ENCODE measurements around the gene MMP15.

The MMP15 gene

DNA sequence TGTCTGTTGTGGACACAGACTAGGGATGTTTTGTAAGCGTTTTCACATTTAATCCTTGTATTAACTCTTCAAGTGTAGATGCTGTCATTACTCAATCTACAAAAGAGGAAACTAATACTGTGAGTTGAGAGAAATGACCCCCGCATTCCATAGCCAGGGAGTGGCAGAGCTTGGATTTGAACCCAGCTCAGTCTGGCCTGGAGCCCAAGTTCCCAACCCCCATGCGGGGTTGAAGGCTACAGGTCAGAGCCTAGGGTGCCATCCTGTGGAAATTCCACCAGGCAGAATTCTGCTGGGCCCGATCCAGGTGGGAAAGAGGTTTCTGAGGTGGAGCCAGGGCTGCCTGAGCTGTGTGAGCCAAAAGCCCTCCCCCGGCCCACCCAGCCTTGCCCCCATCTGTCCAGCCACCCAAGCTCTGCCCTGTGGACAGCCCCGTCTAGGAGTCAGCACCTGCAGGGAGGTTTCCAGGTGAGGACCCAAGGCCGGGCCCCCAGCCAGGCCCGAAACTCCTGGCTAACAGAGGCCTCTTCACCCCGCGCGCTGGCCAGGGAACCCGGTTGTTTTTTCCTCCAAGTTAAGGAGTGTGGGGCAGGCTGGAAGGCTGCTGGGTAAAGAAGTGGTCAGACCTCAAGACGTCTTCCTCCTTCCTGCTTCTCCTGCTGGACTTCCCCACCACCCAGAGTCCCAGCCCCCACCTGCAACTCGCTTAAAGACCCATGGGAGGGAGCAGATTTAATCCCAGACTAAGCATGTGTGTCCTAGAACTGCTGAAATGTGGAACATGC, 5.7 kb downstream of the MMP15 start:
- H3K36me3 ChIP-seq (ENCODE audit: control insufficient read depth in 1 of 2, insufficient read depth in 2 of 2, low read length in 2 of 2) = no peaks in the 10 kb centered on the region
- H3K27ac ChIP-seq (ENCODE audit: low read length) = no peak overlapping the region
- no peaks in the 10 kb centered on the region for H3K9me3 ChIP-seq (ENCODE audit: control insufficient read depth in 1 of 2, low read length in 2 of 2)
- H3K27me3 ChIP-seq (ENCODE audit: low read depth, low read length) = no peaks in the 10 kb centered on the region
- H3K4me3 ChIP-seq (ENCODE audit: low read depth in 1 of 2, low read length in 2 of 2) = no peak overlapping the region
- peaks cover 5 to 26% of the 10 kb centered on the region in 2 donors for H3K4me1 ChIP-seq (ENCODE audit: control insufficient read depth in 1 of 2, insufficient read depth in 2 of 2, low read length in 2 of 2)

DNA sequence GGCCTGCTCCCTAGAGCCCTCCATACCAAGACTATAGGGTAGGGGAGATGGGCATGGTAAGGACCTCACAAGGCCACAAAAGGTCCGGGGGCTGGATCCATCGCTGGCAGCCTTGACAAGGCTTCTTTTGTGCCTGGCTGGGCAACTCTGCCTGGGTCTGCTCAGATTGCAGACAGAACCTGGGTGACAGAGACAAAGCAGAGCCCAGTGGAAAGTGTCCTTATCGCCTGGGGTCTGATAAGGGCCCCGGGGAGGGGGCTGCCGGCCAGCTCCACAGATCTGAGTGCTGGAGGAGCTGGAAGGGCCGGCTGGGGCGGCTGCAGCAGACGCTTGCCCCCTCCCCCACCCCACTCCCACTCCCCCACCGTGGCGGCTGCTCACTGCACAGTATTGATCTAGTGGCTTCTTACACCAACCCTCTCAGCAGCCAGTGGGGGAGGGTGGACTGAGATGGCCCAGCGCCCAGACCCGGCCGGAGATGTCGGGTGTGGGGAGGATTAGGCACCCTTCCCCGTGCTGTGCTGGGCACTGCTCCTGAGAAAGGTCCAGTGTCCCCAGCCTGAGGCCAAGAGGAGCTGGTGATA, 7.2 kb downstream of the MMP15 start:
- Histone ChIP-seq H3K27ac (ENCODE audit: low read length) (no peak overlapping the region), H3K27me3 (ENCODE audit: low read depth, low read length) (no peaks in the 10 kb centered on the region), H3K4me1 (ENCODE audit: control insufficient read depth in 1 of 2, insufficient read depth in 2 of 2, low read length in 2 of 2) (peaks cover 5 to 12% of the 10 kb centered on the region in 2 donors), H3K4me3 (ENCODE audit: low read depth in 1 of 2, low read length in 2 of 2) (no peak overlapping the region), H3K9me3 (ENCODE audit: control insufficient read depth in 1 of 2, low read length in 2 of 2) (no peaks in the 10 kb centered on the region), H3K36me3 (ENCODE audit: control insufficient read depth in 1 of 2, insufficient read depth in 2 of 2, low read length in 2 of 2) (peaks cover 0 to 3% of the 10 kb centered on the region in 2 donors)

DNA sequence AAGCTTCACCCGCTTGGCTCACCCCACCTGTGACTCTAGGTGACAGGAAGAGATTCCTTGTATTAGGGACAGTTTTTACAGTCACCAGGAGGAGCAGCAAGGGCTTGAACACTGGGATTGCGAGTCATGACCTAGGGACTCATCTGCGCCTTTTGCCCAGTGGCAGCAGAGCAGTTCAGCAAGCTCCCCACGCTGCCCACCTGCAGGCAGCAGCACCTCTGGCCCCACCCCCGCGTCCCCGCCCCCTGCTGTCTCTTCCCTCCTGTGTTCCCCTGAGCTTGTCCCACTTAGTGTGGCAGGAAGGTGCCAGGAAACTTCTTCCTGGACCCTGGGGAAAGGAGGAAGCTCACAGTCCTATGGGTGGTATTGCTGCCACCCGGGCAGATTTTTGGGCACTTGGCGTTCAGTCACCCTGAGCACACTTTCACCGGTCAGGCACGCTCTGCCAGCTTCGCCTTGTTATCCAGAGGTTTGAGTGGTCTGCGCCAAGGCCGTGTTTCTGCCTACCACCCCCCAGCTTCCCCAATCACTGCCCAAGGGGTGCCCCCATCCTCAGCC, 8.7 kb downstream of the MMP15 start:
- Histone ChIP-seq H3K27ac (ENCODE audit: low read length) (no peak overlapping the region), H3K27me3 (ENCODE audit: low read depth, low read length) (no peaks in the 10 kb centered on the region), H3K9me3 (ENCODE audit: control insufficient read depth in 1 of 2, low read length in 2 of 2) (no peaks in the 10 kb centered on the region), H3K36me3 (ENCODE audit: control insufficient read depth in 1 of 2, insufficient read depth in 2 of 2, low read length in 2 of 2) (peaks cover 0 to 7% of the 10 kb centered on the region in 2 donors), H3K4me3 (ENCODE audit: low read depth in 1 of 2, low read length in 2 of 2) (no peak overlapping the region), H3K4me1 (ENCODE audit: control insufficient read depth in 1 of 2, insufficient read depth in 2 of 2, low read length in 2 of 2) (peaks cover 5 to 9% of the 10 kb centered on the region in 2 donors)

DNA sequence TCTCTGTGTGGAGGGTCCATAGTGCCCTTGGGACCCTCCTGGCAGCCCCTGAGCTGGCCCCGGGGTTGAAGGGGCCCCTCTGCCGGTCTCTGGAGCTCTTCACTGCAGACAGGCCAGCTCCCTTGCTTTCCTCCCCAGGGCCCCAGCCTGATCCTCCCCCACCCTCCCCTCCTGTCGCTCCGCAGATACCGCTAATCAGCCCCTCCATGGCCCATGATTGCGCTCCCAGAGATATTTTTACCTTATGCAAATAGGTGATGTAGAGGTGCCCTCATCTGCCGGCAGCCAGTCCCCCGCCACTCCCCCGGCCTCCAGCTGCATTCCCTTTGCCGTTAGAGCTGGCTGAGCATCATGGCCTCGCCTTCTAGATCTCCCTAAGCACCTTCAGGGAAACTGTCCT, 9.2 kb downstream of the MMP15 start:
- Histone ChIP-seq H3K4me1 (ENCODE audit: control insufficient read depth in 1 of 2, insufficient read depth in 2 of 2, low read length in 2 of 2) (peaks cover 5 to 9% of the 10 kb centered on the region in 2 donors), H3K27me3 (ENCODE audit: low read depth, low read length) (no peaks in the 10 kb centered on the region), H3K27ac (ENCODE audit: low read length) (no peak overlapping the region), H3K36me3 (ENCODE audit: control insufficient read depth in 1 of 2, insufficient read depth in 2 of 2, low read length in 2 of 2) (peaks cover 0 to 12% of the 10 kb centered on the region in 2 donors), H3K4me3 (ENCODE audit: low read depth in 1 of 2, low read length in 2 of 2) (no peak overlapping the region), H3K9me3 (ENCODE audit: control insufficient read depth in 1 of 2, low read length in 2 of 2) (no peaks in the 10 kb centered on the region)

DNA sequence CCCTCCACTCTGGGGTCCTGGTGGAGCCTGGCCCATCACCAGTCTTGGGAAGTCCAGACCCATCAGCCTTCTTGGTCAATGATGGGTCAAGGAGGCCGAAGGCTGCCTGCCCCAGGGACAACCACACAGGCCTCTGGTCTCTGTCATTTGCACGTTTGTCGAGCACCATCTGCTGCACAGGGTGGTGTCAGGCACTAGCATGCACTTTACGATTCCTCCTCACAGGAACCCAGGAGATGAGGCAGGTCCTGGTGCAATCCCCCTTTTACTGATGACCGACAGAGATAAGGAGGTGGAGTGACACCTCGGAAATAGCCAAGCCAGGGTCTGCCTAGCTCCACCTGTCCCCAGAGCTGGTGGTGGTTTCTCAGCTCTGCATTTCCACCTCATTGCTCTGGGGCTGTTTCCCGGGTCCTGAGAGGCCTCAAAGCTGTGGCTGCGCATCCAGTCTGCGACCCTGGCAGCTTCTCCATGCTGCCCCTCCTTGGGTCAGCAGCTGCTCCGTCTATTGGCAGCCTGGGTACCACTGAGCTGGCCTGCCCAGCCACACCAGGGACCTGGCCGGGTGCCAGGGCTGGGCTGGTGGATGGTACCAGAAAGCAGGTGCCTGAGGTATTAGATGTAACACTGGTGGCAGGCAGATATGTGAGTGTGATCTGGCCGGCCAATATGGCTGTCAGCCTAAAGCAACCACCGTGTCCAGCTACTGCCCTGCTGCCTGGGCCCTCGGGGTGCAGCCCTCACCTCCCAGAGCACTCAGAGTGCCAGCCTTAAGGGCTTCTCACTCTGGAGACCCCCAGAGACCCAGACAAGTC, 10.0 kb downstream of the MMP15 start:
- Histone ChIP-seq H3K27me3 (ENCODE audit: low read depth, low read length) (no peaks in the 10 kb centered on the region), H3K4me1 (ENCODE audit: control insufficient read depth in 1 of 2, insufficient read depth in 2 of 2, low read length in 2 of 2) (peaks cover 5 to 9% of the 10 kb centered on the region in 2 donors), H3K9me3 (ENCODE audit: control insufficient read depth in 1 of 2, low read length in 2 of 2) (no peaks in the 10 kb centered on the region), H3K27ac (ENCODE audit: low read length) (no peak overlapping the region), H3K36me3 (ENCODE audit: control insufficient read depth in 1 of 2, insufficient read depth in 2 of 2, low read length in 2 of 2) (peaks cover 0 to 20% of the 10 kb centered on the region in 2 donors), H3K4me3 (ENCODE audit: low read depth in 1 of 2, low read length in 2 of 2) (no peak overlapping the region)

DNA sequence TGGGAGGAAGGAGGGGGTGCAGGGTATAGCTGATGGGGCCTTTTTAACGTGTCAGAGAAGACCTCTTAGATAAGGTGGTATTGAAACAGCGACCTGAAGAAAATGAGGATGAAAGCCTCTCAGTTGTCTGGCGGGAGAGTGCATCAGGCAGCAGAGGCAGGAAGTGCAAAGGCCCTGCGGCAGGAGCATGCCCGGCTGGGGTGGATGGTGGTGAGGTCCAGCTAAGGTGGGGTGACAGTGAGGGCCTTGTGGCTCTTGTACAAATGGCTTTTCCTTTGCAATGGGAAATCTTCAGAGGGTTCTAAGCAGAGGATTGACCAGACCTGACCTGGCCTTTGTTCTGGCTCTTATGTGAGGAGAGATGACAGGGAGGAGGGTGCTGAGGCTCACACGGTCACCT, 11.4 kb downstream of the MMP15 start:
- Histone ChIP-seq H3K27ac (ENCODE audit: low read length) (no peak overlapping the region), H3K36me3 (ENCODE audit: control insufficient read depth in 1 of 2, insufficient read depth in 2 of 2, low read length in 2 of 2) (peaks cover 0 to 30% of the 10 kb centered on the region in 2 donors), H3K4me1 (ENCODE audit: control insufficient read depth in 1 of 2, insufficient read depth in 2 of 2, low read length in 2 of 2) (peaks cover 5 to 9% of the 10 kb centered on the region in 2 donors), H3K27me3 (ENCODE audit: low read depth, low read length) (no peaks in the 10 kb centered on the region), H3K9me3 (ENCODE audit: control insufficient read depth in 1 of 2, low read length in 2 of 2) (no peaks in the 10 kb centered on the region), H3K4me3 (ENCODE audit: low read depth in 1 of 2, low read length in 2 of 2) (no peak overlapping the region)

DNA sequence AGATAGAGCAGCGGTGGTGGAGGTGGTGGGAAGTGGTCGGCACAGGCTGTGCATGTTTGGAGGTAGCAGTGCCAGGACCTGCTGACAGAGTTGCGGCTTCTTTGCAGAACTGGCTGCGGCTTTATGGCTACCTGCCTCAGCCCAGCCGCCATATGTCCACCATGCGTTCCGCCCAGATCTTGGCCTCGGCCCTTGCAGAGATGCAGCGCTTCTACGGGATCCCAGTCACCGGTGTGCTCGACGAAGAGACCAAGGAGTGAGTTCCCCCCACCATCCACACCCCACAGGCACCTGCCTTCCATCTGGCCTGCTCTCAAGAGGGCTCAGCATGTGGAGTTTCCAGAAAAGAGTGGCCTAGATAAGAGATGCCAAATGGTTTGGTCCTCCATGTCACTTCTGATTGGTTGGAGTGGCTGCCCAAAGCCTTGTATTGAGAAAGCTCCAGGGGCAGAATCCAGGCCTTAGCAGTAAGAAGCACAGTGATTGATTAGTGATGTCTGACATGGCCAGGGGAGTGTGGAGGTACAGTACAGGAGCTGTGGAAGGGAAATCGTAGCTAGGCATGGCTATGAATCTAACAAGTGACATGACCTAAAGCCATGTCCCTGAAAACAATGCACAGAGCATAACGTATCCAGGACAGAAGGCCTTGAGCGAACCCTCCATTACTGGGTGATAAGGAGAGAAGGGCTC, 12.0 kb downstream of the MMP15 start:
- Histone ChIP-seq H3K27ac (ENCODE audit: low read length) (no peak overlapping the region), H3K4me3 (ENCODE audit: low read depth in 1 of 2, low read length in 2 of 2) (no peak overlapping the region), H3K4me1 (ENCODE audit: control insufficient read depth in 1 of 2, insufficient read depth in 2 of 2, low read length in 2 of 2) (peaks cover 0 to 9% of the 10 kb centered on the region in 2 donors), H3K27me3 (ENCODE audit: low read depth, low read length) (no peaks in the 10 kb centered on the region), H3K9me3 (ENCODE audit: control insufficient read depth in 1 of 2, low read length in 2 of 2) (no peaks in the 10 kb centered on the region), H3K36me3 (ENCODE audit: control insufficient read depth in 1 of 2, insufficient read depth in 2 of 2, low read length in 2 of 2) (peaks cover 0 to 32% of the 10 kb centered on the region in 2 donors)

DNA sequence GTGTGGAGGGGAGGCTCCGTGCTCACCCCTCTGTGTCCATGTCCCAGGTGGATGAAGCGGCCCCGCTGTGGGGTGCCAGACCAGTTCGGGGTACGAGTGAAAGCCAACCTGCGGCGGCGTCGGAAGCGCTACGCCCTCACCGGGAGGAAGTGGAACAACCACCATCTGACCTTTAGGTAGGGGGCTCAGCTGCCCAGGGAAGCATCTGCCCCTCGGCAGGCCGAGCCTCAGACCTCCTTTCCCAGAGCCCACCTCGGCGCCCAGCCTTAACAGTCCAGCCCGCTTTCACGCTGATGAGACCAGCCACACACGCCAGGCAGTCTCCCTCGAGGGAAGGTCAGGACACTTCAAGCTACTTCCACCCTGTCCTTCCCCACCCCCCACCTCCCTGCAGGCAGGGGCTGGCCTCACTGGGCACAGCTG, 12.7 kb downstream of the MMP15 start:
- Histone ChIP-seq H3K4me3 (ENCODE audit: low read depth in 1 of 2, low read length in 2 of 2) (no peak overlapping the region), H3K4me1 (ENCODE audit: control insufficient read depth in 1 of 2, insufficient read depth in 2 of 2, low read length in 2 of 2) (peaks cover 0 to 1% of the 10 kb centered on the region in 2 donors), H3K36me3 (ENCODE audit: control insufficient read depth in 1 of 2, insufficient read depth in 2 of 2, low read length in 2 of 2) (peaks cover 0 to 36% of the 10 kb centered on the region in 2 donors), H3K27me3 (ENCODE audit: low read depth, low read length) (no peaks in the 10 kb centered on the region), H3K27ac (ENCODE audit: low read length) (no peak overlapping the region), H3K9me3 (ENCODE audit: control insufficient read depth in 1 of 2, low read length in 2 of 2) (no peaks in the 10 kb centered on the region)

DNA sequence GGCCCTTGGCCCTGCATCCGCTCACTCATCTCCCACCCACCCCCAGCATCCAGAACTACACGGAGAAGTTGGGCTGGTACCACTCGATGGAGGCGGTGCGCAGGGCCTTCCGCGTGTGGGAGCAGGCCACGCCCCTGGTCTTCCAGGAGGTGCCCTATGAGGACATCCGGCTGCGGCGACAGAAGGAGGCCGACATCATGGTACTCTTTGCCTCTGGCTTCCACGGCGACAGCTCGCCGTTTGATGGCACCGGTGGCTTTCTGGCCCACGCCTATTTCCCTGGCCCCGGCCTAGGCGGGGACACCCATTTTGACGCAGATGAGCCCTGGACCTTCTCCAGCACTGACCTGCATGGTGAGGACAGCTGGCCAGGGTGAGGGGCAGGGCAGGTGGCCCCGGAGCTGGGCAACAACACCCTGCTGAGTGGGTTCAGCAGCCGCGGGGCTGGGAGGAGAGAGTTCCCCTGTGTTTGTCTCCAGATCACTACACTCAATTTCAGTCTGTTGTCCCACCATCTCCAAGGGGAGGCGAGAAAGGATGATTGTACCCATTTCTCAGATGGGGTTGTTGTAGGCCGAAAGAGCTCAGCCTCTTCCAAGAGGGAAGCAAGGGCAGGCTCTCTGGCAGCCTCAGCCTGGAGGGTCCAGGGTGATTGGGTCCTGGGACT, 14.4 kb downstream of the MMP15 start:
- no peak overlapping the region for H3K4me3 ChIP-seq (ENCODE audit: low read depth in 1 of 2, low read length in 2 of 2)
- no peaks in the 10 kb centered on the region for H3K9me3 ChIP-seq (ENCODE audit: control insufficient read depth in 1 of 2, low read length in 2 of 2)
- no peak overlapping the region for H3K27ac ChIP-seq (ENCODE audit: low read length)
- H3K36me3 ChIP-seq (ENCODE audit: control insufficient read depth in 1 of 2, insufficient read depth in 2 of 2, low read length in 2 of 2) = peaks cover 0 to 48% of the 10 kb centered on the region in 2 donors
- H3K27me3 ChIP-seq (ENCODE audit: low read depth, low read length) = no peaks in the 10 kb centered on the region
- no peaks in the 10 kb centered on the region for H3K4me1 ChIP-seq (ENCODE audit: control insufficient read depth in 1 of 2, insufficient read depth in 2 of 2, low read length in 2 of 2)

DNA sequence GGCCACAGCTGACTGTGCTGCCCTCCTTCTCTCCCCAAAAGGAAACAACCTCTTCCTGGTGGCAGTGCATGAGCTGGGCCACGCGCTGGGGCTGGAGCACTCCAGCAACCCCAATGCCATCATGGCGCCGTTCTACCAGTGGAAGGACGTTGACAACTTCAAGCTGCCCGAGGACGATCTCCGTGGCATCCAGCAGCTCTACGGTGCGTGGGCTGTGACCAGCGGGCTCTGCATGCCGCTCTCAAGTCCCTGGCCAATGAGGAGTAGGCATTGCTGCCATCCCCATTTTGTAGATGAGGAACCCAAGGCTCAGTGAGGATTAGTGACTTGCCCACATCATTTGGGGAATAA, 14.9 kb downstream of the MMP15 start:
- Histone ChIP-seq H3K27me3 (ENCODE audit: low read depth, low read length) (no peaks in the 10 kb centered on the region), H3K9me3 (ENCODE audit: control insufficient read depth in 1 of 2, low read length in 2 of 2) (no peaks in the 10 kb centered on the region), H3K4me3 (ENCODE audit: low read depth in 1 of 2, low read length in 2 of 2) (no peak overlapping the region), H3K4me1 (ENCODE audit: control insufficient read depth in 1 of 2, insufficient read depth in 2 of 2, low read length in 2 of 2) (no peaks in the 10 kb centered on the region), H3K27ac (ENCODE audit: low read length) (no peak overlapping the region), H3K36me3 (ENCODE audit: control insufficient read depth in 1 of 2, insufficient read depth in 2 of 2, low read length in 2 of 2) (peaks cover 0 to 48% of the 10 kb centered on the region in 2 donors)
